ENCODE results near the gene PARPBP.
"Not testable (repeated sequence)": the region's sequence is repeated elsewhere in the genome, so short reads cannot be mapped to it uniquely, and the experiment has no call there.

The PARPBP gene

DNA sequence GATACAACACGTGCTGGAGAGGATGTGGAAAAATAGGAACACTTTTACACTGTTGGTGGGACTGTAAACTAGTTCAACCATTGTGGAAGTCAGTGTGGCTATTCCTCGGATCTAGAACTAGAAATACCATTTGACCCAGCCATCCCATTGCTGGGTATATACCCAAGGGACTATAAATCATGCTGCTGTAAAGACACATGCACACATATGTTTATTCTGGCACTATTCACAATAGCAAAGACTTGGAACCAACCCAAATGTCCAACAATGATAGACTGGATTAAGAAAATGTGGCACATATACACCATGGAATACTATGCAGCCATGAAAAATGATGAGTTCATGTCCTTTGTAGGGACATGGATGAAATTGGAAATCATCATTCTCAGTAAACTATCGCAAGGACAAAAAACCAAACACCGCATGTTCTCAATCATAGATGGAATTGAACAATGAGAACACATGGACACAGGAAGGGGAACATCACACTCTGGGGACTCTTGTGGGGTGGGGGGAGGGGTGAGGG is 27.1 kb downstream of the PARPBP start:
- DNase-seq (ENCODE audit: low read depth, low spot score) = not testable (repeated sequence)

DNA sequence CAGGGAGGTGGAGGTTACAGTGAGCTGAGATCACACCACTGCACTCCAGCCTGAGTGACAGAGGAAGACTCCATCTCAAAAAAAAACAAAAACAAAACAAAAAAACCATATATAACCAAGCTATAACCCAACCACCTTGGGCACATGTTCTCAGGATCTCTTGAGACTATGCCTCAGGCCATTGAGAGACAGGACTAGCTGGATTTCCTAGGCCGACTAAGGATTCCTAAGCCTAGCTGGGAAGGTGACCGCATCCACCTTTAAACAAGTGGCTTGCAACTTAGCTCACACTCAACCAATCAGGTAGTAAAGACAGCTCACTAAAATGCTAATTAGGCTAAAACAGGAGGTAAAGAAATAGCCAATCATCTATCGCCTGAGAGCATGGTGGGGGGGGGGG is 35.2 kb downstream of the PARPBP start:
- DNase-seq (ENCODE audit: low read depth, low spot score) = not testable (repeated sequence)

DNA sequence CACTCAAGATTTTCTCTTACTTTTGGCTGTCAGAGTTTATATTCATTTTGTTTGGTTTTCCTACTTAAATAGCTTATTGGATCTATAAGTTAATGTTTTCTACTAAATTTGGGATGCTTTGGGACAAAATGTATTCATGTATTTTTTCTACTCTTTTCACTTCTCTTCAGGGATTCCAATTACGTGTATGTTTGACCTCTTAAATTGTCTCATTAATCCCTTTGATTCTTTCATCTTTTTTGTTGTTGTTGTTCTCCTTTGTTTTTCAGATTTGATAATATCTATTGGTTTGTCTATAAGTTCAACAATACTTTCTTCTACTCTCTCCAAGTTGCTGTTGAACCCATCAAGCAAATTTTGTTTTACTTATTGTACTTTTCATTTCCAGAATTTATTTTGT is 43.4 kb downstream of the PARPBP start:
- DNase-seq (ENCODE audit: low read depth, low spot score) = no peak

DNA sequence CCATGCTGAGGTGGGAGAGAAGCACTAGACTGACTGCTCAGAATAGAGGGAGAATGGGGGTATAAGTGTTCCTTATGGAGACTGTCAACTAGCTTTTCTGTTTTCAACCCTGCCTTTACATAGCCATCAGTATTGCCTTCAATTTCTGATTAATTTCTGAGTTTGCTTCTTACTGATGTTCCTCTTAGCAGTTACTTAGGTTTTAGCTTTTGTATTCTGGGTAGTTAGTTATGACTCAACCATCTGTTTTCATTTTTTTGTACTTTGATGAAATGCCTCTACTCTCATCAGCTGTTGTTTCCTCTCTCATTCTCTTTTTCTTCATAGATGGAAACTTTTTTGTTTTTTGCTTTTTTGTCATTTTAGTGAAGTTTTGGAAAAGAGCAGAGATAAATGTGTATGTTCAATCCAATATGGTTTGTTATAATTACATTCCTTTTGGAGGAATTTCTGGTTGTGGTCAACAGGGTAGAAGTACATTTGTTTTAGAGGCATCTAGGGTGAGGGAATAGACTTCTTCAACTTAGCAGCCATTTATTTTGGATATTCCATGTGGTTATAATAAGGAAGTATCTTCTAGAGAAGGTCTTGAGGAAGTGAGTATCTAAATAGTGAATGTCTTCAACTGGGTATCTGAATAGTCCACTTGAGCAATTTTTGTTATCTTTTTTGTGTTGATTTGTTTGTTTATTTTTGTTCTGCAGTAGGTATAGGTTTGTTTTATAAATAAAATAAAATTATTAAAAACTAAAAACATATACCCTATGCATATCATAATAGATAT is 48.0 kb downstream of the PARPBP start:
- no peak for DNase-seq (ENCODE audit: low read depth, low spot score)

DNA sequence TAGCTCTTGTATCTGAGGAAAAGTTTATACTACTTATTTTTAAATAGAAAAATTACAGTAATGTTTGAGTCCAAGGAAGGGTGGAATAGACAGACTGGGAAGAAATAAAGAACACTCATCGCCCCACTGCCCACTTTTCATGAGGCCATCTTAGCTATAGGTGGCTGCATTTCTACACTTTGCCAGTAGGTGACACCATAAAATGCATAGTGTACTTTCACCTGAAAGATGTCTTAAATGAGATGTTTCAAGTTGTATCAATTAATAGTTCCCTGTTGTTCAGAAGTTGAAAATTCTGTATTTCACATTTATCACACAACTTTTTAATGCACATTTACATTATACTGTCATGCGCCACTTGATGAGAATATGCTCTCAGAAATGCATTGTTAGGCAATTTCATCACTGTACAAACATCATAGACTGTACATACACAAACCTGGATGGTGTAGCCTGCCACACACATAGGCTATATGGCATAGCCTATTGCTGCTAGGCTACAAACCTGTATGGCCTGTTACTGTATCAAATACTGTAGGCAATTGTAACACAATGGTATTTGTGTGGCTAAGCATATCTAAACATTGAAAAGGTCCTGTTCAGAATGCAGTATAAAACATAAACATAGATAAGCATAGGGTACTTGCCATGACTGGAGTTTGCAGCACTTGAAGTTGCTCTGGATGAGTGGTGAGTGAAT is 50.1 kb downstream of the PARPBP start:
- peak; percentile 9 for DNase-seq (ENCODE audit: low read depth, low spot score)

DNA sequence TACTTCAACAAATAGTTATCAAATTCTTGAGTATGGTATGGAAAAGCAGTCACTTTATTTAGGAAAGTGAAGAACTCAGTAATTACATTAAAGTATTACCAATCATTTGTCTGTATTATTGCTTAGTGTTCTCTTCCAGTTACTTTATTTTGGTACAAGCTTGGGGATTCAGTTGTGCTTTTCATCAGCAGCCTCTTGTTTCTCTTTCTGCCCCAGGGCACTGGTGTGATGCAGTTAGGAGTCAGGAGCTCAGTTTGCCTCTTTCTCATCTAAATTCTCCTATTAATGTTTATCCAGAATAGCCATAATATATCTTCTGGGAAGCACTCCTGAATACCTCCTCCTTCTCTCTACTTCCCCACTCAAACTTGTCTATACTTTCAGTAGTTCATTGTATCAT is 52.0 kb downstream of the PARPBP start:
- no peak for DNase-seq (ENCODE audit: low read depth, low spot score)

DNA sequence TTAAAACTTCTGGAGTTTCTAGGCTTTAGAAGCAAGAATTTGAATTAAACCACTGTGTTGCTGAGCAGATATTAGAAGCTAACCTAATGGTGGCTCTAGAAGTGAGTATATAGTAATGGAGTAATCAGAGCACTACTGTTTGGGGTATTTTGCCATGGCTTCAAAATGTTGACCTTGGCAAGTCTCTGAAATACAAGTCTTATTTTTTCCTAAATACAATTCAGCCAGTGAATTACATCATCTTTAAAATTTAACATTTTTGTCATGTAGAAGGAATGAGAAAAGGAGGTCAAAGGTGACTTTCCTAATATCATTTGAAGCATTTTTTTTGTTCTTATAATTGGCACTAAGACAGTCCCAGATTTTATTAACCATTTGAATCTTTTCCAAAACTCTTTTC is 52.5 kb downstream of the PARPBP start:
- DNase-seq (ENCODE audit: low read depth, low spot score) = peak; percentile 17

DNA sequence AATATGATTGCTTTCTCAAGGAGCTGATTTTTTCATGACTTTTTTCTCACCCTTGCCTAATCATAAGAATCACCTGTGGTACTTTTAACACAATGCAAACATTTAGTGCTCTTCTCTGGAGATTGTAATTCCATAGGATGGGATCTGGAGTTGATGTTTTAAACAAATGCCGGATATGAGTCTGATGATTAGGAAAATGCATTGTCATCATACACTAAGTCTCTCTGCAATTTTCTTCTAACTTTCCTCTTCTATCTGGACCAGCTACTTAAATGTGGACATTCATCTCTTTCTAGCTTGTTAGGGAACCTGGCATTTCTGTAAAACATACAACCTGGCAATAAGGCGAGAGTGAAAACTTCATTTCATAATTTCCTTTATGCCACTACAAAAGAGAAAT is 54.1 kb downstream of the PARPBP start:
- DNase-seq (ENCODE audit: low read depth, low spot score) = no peak

DNA sequence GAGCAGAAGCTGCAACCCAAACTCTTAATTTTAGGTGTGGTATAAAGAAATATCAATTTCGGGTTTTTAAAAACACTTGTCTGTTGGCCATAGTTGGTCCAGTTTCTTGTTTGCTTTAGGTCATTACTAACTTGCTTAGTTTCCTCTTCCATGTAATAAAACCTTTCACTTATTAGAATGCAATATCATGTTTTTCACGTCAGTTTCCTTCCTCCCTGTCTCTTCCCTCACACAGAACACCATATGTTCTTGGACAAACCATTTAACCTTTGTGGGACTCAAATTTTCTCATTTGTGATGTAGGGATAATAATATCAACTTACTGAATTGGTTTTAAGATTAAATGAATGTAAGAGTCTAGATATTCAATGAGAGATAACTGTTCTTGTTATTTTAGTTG is 54.8 kb downstream of the PARPBP start:
- no peak for DNase-seq (ENCODE audit: low read depth, low spot score)

DNA sequence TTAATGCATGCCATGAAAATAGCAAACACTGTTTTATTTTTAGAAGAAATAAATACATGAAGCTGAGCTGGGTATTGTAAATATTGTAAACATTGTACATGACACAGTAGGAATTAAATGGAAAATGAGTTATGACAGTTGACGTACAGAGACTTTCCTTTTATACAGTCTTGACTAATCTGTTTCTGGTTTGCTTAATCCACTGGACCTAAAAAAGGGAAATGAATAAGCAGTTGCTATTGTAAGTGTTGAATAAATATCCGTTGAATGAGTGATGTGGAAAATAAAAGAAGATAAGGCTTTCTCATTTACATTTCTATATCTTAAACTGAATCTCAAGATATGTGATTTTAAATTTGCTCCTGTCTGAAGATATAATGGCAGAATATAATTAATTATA is 62.7 kb downstream of the PARPBP start:
- no peak for DNase-seq (ENCODE audit: low read depth, low spot score)

DNA sequence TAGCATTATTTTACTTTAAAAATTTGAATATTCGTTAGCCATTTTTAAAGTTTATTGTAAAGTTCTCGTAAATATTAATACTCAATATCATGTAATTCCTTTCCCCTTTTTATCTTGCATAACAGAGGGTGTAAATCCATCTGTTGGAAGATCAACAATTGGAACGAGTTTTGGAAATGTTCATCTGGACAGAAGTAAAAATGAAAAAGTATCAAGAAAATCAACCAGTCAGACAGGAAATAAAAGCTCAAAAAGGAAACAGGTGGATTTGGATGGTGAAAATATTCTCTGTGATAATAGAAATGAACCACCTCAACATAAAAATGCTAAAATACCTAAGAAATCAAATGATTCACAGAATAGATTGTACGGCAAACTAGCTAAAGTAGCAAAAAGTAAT is 75.8 kb downstream of the PARPBP start:
- no peak for DNase-seq (ENCODE audit: low read depth, low spot score)

DNA sequence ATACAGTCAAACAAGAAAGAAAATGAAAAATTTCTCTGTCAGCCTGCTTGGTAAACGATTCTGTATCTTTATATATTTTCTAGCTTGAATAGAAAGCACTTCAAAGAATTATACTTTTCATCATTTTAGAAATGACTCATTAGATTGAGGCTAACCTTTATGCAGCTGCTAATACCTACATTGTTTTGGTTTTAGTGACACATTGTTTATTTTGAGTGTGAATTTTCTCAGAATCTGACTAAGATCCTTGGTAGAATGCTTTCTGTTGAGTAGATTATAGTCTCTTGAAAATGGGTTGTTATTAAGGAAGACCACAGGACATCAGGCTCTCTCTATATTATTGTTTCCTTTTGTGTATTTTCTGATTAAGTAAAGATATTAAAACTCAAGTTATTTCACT is 77.8 kb downstream of the PARPBP start, which contains the start of gene PMCH:
Gene PMCH (minus strand): TSS at position 45 of the 400 bp plus-strand sequence. CDS start 63 bp downstream, outside the sequence.
- peak; percentile 3 for DNase-seq (ENCODE audit: low read depth, low spot score)

DNA sequence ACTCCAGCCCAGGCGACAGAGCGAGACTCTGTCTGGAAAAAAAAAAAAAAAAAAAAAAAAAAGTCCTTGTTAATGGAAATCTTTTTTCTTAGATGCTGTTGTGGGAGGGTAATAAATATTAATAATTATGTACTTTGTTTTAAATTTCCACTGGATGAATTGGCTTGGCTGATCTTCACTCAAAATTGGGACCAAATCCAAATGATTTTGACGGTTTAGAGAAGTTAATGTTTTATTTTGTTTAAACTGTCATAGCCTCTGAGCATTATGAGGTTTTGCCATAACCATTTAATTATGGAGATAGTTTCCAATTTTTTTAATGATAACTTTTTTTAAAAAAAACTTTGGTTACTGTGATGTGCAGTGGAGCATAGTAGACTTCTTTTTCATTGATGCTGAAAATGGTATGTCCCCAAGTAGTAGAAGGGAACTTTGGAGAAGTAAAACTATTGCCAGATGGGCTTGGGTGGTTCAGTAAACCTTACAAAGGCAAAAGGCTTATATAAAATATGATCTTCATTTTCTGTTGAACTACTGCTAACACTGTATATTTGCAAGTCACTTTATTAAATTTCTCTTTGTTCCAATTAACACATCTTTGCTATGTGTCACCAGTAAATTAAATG is 81.6 kb downstream of the PARPBP start:
- no peak for DNase-seq (ENCODE audit: low read depth, low spot score)

DNA sequence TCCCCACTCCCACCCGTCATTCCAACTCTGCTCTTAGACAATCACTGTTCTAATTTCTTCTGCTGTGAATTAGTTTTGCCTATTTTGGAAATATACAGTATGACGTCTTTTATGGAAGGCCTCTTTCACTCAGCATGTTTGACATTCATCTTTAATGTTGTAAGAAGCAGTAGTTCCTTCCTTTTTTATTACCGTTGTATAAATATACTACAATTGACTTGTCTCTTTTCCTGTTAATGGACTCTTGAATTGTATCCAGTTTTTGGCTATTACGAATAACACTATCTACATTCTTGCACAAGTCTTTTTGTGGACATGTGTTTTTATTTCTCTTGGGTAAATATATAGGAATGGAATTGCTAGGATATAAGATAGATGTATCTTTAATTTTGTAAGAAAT is 82.6 kb downstream of the PARPBP start:
- DNase-seq (ENCODE audit: low read depth, low spot score) = no peak

DNA sequence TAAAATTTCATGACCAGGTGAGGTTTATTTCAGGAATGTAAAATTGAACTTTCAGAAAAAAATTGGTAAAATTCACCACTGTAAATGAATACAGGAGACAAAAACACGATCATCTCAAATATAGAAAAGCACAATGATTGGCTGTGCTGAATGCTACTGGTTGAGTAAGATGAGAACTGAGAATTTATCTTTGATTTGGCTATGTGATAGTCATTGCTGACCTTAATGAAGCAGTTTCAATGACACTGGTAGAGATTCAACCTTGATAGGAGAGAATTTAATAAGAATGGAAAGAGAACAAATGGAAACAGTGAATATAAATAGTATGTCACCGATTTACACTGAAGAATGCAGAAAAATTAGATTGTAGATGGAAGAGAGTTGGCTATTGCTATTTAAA is 84.0 kb downstream of the PARPBP start:
- DNase-seq (ENCODE audit: low read depth, low spot score) = no peak

DNA sequence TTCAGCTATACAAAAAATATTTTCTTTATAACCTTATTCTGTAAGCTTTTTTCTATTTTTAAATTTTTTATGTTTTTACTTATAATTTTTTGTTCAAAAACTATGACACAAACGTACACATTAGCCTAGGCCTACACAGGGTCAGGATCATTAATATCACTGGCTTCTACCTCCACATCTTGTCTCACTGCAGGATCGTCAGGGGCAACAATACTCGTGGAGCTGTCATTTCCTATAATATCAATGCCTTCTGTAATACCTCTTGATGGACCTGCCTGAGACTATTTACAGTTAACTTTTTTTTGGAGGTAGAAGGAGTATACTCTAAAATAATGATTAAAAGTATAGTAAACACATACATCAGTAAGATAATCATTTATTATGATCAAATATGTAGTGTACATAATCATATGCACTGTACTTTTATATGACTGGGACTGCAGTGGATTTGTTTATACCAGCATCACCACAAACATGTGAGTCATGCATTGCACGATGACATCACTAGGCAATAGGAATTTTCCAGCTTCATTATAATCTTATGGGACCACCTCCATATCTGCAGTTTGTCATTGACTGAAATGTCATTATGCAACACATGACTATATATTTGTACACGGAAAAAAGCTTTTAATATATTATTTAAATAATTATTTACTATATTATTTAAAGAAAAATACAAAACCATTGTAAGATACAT is 96.2 kb downstream of the PARPBP start:
- no peak for DNase-seq (ENCODE audit: low read depth, low spot score)

DNA sequence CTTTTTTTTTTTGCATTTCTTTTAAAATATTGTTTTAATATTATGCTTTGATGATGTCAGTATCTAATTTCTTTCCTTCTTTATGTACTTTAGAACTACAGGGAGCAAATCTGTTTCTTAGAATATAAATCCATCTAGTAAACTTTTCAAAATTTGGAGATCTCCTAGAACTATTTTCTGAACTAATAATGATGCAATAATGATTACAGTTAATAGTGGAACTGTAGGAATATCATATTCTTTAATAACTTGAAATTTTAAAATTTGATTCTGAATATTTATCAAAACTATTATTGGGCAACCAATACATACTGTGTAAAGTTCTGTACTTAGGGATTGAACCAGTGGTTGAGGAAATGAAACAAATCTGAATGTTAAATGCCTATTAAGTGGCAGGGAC is 100.8 kb downstream of the PARPBP start:
- DNase-seq (ENCODE audit: low read depth, low spot score) = no peak

DNA sequence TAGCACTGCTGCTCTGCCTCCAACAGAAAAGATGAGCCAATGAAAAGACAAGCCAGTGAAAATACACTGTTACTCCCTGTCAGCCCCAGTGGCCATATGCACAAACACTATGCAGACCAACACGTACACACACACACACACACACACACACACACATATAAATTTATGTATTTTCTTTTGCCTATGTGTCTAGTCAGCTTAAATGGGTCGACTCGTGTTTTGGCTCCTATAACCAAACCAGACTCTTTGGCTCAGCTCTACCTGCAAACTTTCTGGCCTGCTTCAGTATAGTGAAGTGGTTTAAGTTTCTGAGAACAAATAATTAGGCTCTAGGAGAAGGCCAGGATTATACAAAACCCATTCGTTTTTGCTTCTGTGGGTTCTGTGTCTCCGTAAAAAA is 108.0 kb downstream of the PARPBP start:
- DNase-seq (ENCODE audit: low read depth, low spot score) = no peak

DNA sequence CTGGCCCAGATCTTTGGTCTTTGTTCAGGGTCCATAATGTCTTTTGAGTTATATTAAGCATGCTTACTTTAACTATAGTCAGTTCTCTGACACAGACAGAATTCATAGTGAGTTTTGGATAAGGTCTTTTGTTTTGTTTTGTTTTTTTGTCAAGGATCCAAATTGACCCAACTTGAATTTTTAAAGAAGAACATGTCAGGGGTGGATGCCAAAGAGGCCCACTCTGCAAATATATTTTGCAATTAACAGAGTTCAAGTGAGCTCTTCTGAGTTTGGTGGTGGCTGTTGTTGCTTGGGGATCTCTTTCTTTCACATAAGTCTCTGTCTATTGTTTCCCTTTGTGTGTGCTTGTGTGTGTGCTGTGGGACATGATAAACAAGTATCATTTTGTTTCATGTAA is 112.1 kb downstream of the PARPBP start:
- no peak for DNase-seq (ENCODE audit: low read depth, low spot score)

DNA sequence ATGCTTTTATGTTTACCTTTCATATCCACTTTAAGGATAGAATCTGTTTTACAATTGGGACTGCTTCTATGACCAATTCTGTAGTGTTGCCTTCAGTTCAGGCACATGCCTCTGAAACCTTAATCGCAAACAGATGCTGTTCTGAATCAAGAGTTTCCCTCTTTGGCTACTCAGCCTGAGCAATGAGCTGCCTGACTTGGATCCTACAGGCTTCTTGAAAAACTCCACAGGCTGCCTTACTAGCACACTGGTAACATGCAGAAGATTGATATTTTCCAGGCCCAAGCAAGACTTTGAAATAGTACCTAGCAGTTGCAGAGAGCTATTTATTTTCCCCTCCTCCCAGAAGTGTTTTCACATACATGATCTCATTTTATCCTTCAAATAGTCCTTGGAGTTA is 112.5 kb downstream of the PARPBP start:
- no peak for DNase-seq (ENCODE audit: low read depth, low spot score)

DNA sequence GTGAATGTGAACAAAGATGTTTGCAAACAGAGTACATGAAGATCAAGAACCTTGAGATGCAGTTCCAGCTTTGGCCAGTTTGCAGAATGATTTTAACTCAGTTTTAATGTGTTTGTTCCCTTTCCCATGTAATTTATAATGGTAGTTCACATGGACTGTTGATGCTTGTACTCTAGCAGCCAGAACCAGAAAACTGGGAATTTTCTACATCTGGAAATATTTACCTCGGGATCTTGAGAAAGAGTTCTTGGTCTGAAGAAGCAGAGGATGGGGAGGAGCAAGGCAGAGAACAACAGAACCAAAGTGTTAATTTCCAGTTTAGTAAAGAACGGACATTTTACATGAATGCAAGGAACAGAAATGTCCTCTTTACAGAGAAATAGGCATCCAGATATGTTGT is 114.6 kb downstream of the PARPBP start:
- DNase-seq (ENCODE audit: low read depth, low spot score) = no peak

DNA sequence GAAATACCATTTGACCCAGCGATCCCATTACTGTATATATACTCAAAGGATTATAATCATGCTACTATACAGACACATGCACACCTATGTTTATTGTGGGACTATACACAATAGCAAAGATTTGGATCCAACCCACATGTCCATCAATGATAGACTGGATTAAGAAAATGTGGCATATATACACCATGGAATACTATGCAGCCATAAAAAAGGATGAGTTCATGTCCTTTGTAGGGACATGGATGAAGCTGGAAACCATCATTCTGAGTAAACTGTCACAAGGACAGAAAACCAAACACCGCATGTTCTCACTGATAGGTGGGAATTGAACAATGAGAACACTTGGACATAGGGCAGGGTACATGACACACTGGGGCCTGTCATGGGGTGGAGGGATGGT is 120.9 kb downstream of the PARPBP start:
- DNase-seq (ENCODE audit: low read depth, low spot score) = not testable (repeated sequence)

Data from smooth muscle cell of the brain vasculature (primary cell).